SK-N-SH (cell line): Measurements from ENCODE around the gene TDRD12. TPM values are rescaled to one million over a fixed set of nuclear protein-coding genes. Genes with fewer than 3 reads are reported as not detected.

Source experiments
- CTCF ChIA-PET: fragments of 300-600, 350-600 bp; formaldehyde crosslinking; extraction: SDS; loops from one replicate; lab custom pipeline; 2021; lab: Yijun Ruan, JAX
- POLR2A ChIA-PET: fragments of 350-600 bp; sonication (Branson Sonifier 250); formaldehyde crosslinking; extraction: SDS; loops from one replicate; lab custom pipeline; 2020; ENCODE audit warnings: antibody characterized with exemption, inconsistent platforms; lab: Yijun Ruan, JAX
- DNase-seq: peaks from one replicate; pipeline ENCODE4 v3.0.0; 2012
- H2AFZ ChIP-seq: fragments of 200-600 bp; sonication (generic); 2 replicates; pipeline ENCODE4 v1.8.1; 2016; ENCODE audit warnings: antibody characterized with exemption, mild to moderate bottlenecking, low read depth
- H3F3A ChIP-seq: fragments of 200-600 bp; sonication (generic); replicated peaks from 2 replicates; pipeline ENCODE3; 2016; ENCODE audit warnings: antibody characterized with exemption, mild to moderate bottlenecking; ENCODE audit not compliant: insufficient read depth
- H3K27ac ChIP-seq, 2 experiments: fragments of 200-500 bp in 1 of 2; fragments of 200-600 bp in 1 of 2; sonication (Bioruptor generic) in 1 of 2; sonication (generic), shearing (Covaris generic) in 1 of 2; 2 replicates each; pipeline versions ENCODE4 v1.5.1 to v1.6.1; 2014 to 2016; ENCODE audit warnings: low read depth in 2 of 2, inconsistent platforms in 1 of 2, low read length in 1 of 2, mild to moderate bottlenecking in 1 of 2, mixed read lengths in 1 of 2
- H3K27me3 ChIP-seq: fragments of 200-600 bp; sonication (generic), shearing (Covaris generic); 2 replicates; pipeline ENCODE4 v1.6.1; 2016; ENCODE audit warnings: mixed run types; ENCODE audit not compliant: insufficient read depth
- H3K36me3 ChIP-seq, 2 experiments: fragments of 200-500 bp in 1 of 2; fragments of 200-600 bp in 1 of 2; sonication (Bioruptor generic) in 1 of 2; sonication (generic) in 1 of 2; replicated peaks in 1 of 2; 2 replicates each; pipeline versions ENCODE3 to v1.5.1; 2014 to 2016; ENCODE audit warnings: low read length in 1 of 2, mild to moderate bottlenecking in 1 of 2; ENCODE audit not compliant: insufficient read depth in 2 of 2, control insufficient read depth in 1 of 2
- H3K4me1 ChIP-seq, 2 experiments: fragments of 200-500 bp in 1 of 2; fragments of 200-600 bp in 1 of 2; sonication (Bioruptor generic) in 1 of 2; sonication (generic), shearing (Covaris generic) in 1 of 2; 2 replicates each; pipeline versions ENCODE4 v1.5.1 to v1.6.1; 2014 to 2016; ENCODE audit warnings: low read depth in 1 of 2, low read length in 1 of 2, mixed run types in 1 of 2; ENCODE audit not compliant: insufficient read depth in 2 of 2, control insufficient read depth in 1 of 2
- H3K4me2 ChIP-seq: fragments of 200-600 bp; sonication (generic), shearing (Covaris generic); 2 replicates; pipeline ENCODE4 v1.6.1; 2017; ENCODE audit warnings: mixed run types
- H3K4me3 ChIP-seq, 2 experiments: fragments of 200-500 bp in 1 of 2; fragments of 200-600 bp in 1 of 2; sonication (Bioruptor generic) in 1 of 2; sonication (generic), shearing (Covaris generic) in 1 of 2; 2 replicates each; pipeline versions ENCODE4 v1.5.1 to v1.8.1; 2014 to 2016; ENCODE audit warnings: low read depth in 2 of 2, inconsistent platforms in 1 of 2, low read length in 1 of 2, mild to moderate bottlenecking in 1 of 2, mixed read lengths in 1 of 2, moderate library complexity in 1 of 2
- H3K79me2 ChIP-seq: fragments of 200-600 bp; sonication (generic); 2 replicates; pipeline ENCODE4 v1.8.1; 2017; ENCODE audit warnings: mild to moderate bottlenecking; ENCODE audit not compliant: insufficient read depth
- H3K9ac ChIP-seq: fragments of 200-600 bp; sonication (generic); 2 replicates; pipeline ENCODE4 v1.6.1; 2017; ENCODE audit warnings: mixed run types
- H3K9me2 ChIP-seq: fragments of 200-600 bp; sonication (generic); 2 replicates; pipeline ENCODE4 v1.6.1; 2017; ENCODE audit warnings: mixed run types
- H3K9me3 ChIP-seq: fragments of 200-600 bp; sonication (generic); 2 replicates; pipeline ENCODE4 v1.6.1; 2017; ENCODE audit warnings: mixed run types, mild to moderate bottlenecking, moderate library complexity
- H4K20me1 ChIP-seq: fragments of 200-600 bp; sonication (generic); 2 replicates; pipeline ENCODE4 v1.6.1; 2017; ENCODE audit warnings: mild to moderate bottlenecking, mixed run types; ENCODE audit not compliant: insufficient read depth
- EZH2phosphoT487 ChIP-seq: fragments of 200-600 bp; sonication (generic); IDR thresholded peaks from 2 replicates; pipeline ENCODE4 v1.6.1; 2017; ENCODE audit warnings: low read depth, mixed run types, mild to moderate bottlenecking, antibody characterized with exemption, moderate library complexity, borderline replicate concordance
- FOSL2 ChIP-seq: IDR thresholded peaks from 2 replicates; pipeline ENCODE4 v1.4.0; 2012; ENCODE audit warnings: low read depth, mild to moderate bottlenecking, moderate library complexity, borderline replicate concordance
- GABPA ChIP-seq: IDR thresholded peaks from 2 replicates; pipeline ENCODE4 v1.4.0; 2012; ENCODE audit warnings: low read depth, mild to moderate bottlenecking
- GATA2 ChIP-seq: sonication (generic); formaldehyde crosslinking; IDR thresholded peaks from 2 replicates; pipeline ENCODE4 v1.5.0; 2020; ENCODE audit warnings: mild to moderate bottlenecking, missing genetic modification reagents
- IRF3 ChIP-seq: fragments of 150-350 bp; IDR thresholded peaks from 2 replicates; pipeline ENCODE4 v1.6.1; 2016; ENCODE audit warnings: mild to moderate bottlenecking, low read depth, low read length
- MEF2A ChIP-seq: IDR thresholded peaks from 2 replicates; pipeline ENCODE4 v1.4.0; 2012; ENCODE audit warnings: low read depth, borderline replicate concordance
- NRF1 ChIP-seq: IDR thresholded peaks from 2 replicates; pipeline ENCODE4 v1.6.1; 2012; ENCODE audit warnings: low read depth, mild to moderate bottlenecking, low read length
- PBX3 ChIP-seq: IDR thresholded peaks from 2 replicates; pipeline ENCODE4; 2012
- RCOR1 ChIP-seq: fragments of 150-350 bp; IDR thresholded peaks from 2 replicates; pipeline ENCODE4 v1.6.1; 2017; ENCODE audit warnings: antibody characterized with exemption, low read length
- RFX5 ChIP-seq: IDR thresholded peaks from 2 replicates; pipeline ENCODE4 v1.6.1; 2012; ENCODE audit warnings: mild to moderate bottlenecking, improper control_type of control experiment, low read length
- SMC3 ChIP-seq: IDR thresholded peaks from 2 replicates; pipeline ENCODE4 v1.6.1; 2012; ENCODE audit warnings: low read depth, low read length, improper control_type of control experiment
- TEAD4 ChIP-seq: IDR thresholded peaks from 2 replicates; pipeline ENCODE4 v1.4.0; 2012; ENCODE audit warnings: mild to moderate bottlenecking, borderline replicate concordance; ENCODE audit not compliant: insufficient read depth
- ZBTB33 ChIP-seq: IDR thresholded peaks from 2 replicates; pipeline ENCODE4 v1.4.0; 2012; ENCODE audit warnings: low read depth, borderline replicate concordance
- WGBS: methylation state at CpG from one replicate; pipeline ENCODE4 v1.1.6; 2017; ENCODE audit warnings: low lambda C conversion rate; 5-methylcytosine and 5-hydroxymethylcytosine counted together
- polyA plus RNA-seq, 3 experiments: library from polyadenylated mRNA; depleted of rRNA; stranded (reverse); fragments of >200 nt; gene quantifications; 2 replicates each; pipeline ENCODE4 v1.2.3, GENCODE V29; 2012

TDRD12 gene
- polyA plus RNA-seq, 1 of the 3 experiments (the other 2 are of a cell fraction): 0.05 TPM

- Histone ChIP-seq H3K4me2 (no peak overlapping the region), H3K9me2 (no peaks in the 10 kb centered on the region), H3K27ac (no peak overlapping the region), H4K20me1 (no peaks in the 10 kb centered on the region), H3K27me3 (no peaks in the 10 kb centered on the region), H2AFZ (no peak overlapping the region), H3K9ac (no peak overlapping the region), H3K79me2 (no peaks in the 10 kb centered on the region), H3K4me1 (0 out of 4 replicates have a peak, but pooled peaks cover 0 to 6% of the 10 kb centered on the region in 2 experiments), H3K9me3 (no peaks in the 10 kb centered on the region), H3K4me3 (no peak overlapping the region), H3K36me3 (no peaks in the 10 kb centered on the region), H3F3A (peaks cover 6% of the 10 kb centered on the region)
- ChIA-PET POLR2A (no interaction called here), CTCF (no interaction called here)
- WGBS: 90% methylated on average over 4 of the region's 4 CpGs
- no peak for DNase-seq
- TF ChIP-seq SMC3 (no peak), NRF1 (no peak), RFX5 (no peak), GABPA (no peak), MEF2A (no peak), ZBTB33 (no peak), PBX3 (no peak), TEAD4 (no peak), GATA2 (no peak), FOSL2 (no peak), RCOR1 (no peak), EZH2phosphoT487 (no peak), IRF3 (no peak)
Observed at GRCh38 chr19:32743447-32743846, 23.9 kb downstream of the TDRD12 start.
